Neural progenitor cell (in vitro differentiated cells): ENCODE results near the gene HOXA2. TPM values are rescaled to one million over a fixed set of nuclear protein-coding genes. Genes with fewer than 3 reads are reported as not detected.
A peak's percentile ranks its signal among the peaks of the same experiment; 100 is the strongest.

Source experiments
- DNase-seq: peaks from one replicate; pipeline ENCODE4 v3.0.0-alpha.2; 2016; ENCODE audit warnings: low spot score
- H2AFZ ChIP-seq: fragments of 200-600 bp; sonication (generic); replicated peaks from 2 replicates; pipeline ENCODE4 v1.6.1; 2016; ENCODE audit warnings: antibody characterized with exemption
- H3F3A ChIP-seq: fragments of 200-600 bp; sonication (generic); 2 replicates; pipeline ENCODE4 v1.6.1; 2016; ENCODE audit warnings: antibody characterized with exemption, low read depth
- H3K27ac ChIP-seq: fragments of 200-600 bp; sonication (generic); 2 replicates; pipeline ENCODE4 v1.5.1; 2016; ENCODE audit warnings: mild to moderate bottlenecking
- H3K27me3 ChIP-seq: fragments of 200-600 bp; sonication (generic); 2 replicates; pipeline ENCODE4 v1.6.1; 2016; ENCODE audit warnings: mild to moderate bottlenecking, moderate library complexity
- H3K36me3 ChIP-seq: fragments of 200-600 bp; sonication (generic); 2 replicates; pipeline ENCODE4 v1.5.1; 2016
- H3K4me1 ChIP-seq: fragments of 200-600 bp; sonication (generic); 2 replicates; pipeline ENCODE4 v1.6.1; 2016; ENCODE audit warnings: mixed run types
- H3K4me2 ChIP-seq: fragments of 200-600 bp; sonication (generic); 2 replicates; pipeline ENCODE4 v1.6.1; 2016
- H3K4me3 ChIP-seq: fragments of 200-600 bp; sonication (generic); 2 replicates; pipeline ENCODE4 v1.5.1; 2016
- H3K79me2 ChIP-seq: fragments of 200-600 bp; sonication (generic); 2 replicates; pipeline ENCODE4 v1.6.1; 2016; ENCODE audit warnings: low read depth
- H3K9ac ChIP-seq: fragments of 200-600 bp; sonication (generic); 2 replicates; pipeline ENCODE4 v1.6.1; 2016
- H3K9me3 ChIP-seq: fragments of 200-600 bp; sonication (generic); 2 replicates; pipeline ENCODE4 v1.5.1; 2016; ENCODE audit warnings: low read depth
- H4K20me1 ChIP-seq: fragments of 200-600 bp; sonication (generic); 2 replicates; pipeline ENCODE4 v1.6.1; 2016; ENCODE audit warnings: low read depth
- H3K27ac Mint-ChIP-seq: 3 replicates; pipeline ENCODE4 v1.8.0; 2021; ENCODE audit warnings: mixed read lengths
- H3K27me3 Mint-ChIP-seq: 2 replicates; pipeline ENCODE4 v1.8.0; 2022; ENCODE audit warnings: low read depth, mild to moderate bottlenecking, inconsistent platforms, moderate library complexity, mixed read lengths; ENCODE audit not compliant: insufficient read depth
- H3K36me3 Mint-ChIP-seq: 3 replicates; pipeline ENCODE4 v1.8.0; 2021; ENCODE audit warnings: mixed read lengths
- H3K4me1 Mint-ChIP-seq: 3 replicates; pipeline ENCODE4 v1.8.0; 2021; ENCODE audit warnings: mixed read lengths
- H3K4me3 Mint-ChIP-seq: 3 replicates; pipeline ENCODE4 v1.8.0; 2021; ENCODE audit warnings: mild to moderate bottlenecking, moderate library complexity, mixed read lengths
- H3K9me3 Mint-ChIP-seq: 3 replicates; pipeline ENCODE4 v1.8.0; 2020; ENCODE audit warnings: mixed read lengths
- CTCF ChIP-seq: fragments of 200-600 bp; sonication (generic); IDR thresholded peaks from 2 replicates; pipeline ENCODE4 v1.5.1; 2017; ENCODE audit warnings: antibody characterized with exemption, mild to moderate bottlenecking
- EZH2 ChIP-seq: fragments of 200-600 bp; sonication (generic); IDR thresholded peaks from 2 replicates; pipeline ENCODE4 v1.6.1; 2017; ENCODE audit warnings: antibody characterized with exemption, mild to moderate bottlenecking, moderate library complexity
- EZH2phosphoT487 ChIP-seq: fragments of 200-600 bp; sonication (generic); IDR thresholded peaks from 2 replicates; pipeline ENCODE4 v1.6.1; 2017; ENCODE audit warnings: antibody characterized with exemption
- total RNA-seq: library from RNA; depleted of rRNA; stranded (reverse); fragments of >200 nt; gene quantifications from 2 replicates; pipeline ENCODE4 v1.2.3, GENCODE V29; 2015; ENCODE audit warnings: low replicate concordance

The HOXA2 gene
- total RNA-seq, 1 donor from 2014 or later, result not detected

DNA sequence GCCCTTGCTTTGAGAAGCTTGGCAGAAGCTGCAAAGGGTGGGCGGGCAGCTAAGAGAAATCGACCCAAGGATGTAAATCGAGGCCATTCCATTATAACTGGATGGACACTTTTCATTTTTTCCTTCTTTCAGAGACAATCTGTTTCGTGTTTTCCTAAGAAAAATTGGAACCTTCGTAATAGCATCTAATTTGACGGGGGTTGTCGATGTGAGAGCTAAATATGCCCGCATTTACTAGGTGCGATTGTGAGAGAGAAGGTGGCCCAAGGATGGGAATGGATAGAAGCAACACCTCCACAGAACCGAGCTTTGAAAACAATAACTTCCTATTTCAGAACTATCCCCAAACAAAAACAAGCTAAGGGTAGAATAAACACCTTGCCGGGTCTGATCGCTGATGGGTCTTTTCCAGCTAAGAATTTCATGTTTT, 28.9 kb upstream of the HOXA2 start:
- H3K4me1 Mint-ChIP-seq, result no peaks in the 10 kb centered on the region
- Histone ChIP-seq H3K27me3 (peaks cover 100% of the 10 kb centered on the region), H3K79me2 (no peaks in the 10 kb centered on the region), H3K4me1 (no peaks in the 10 kb centered on the region), H3K9me3 (no peaks in the 10 kb centered on the region), H3K27ac (no peak overlapping the region), H3K4me3 (peak overlapping the region; percentile 41), H3K9ac (no peak overlapping the region), H3K36me3 (no peaks in the 10 kb centered on the region), H3F3A (no peaks in the 10 kb centered on the region), H4K20me1 (peaks cover 77% of the 10 kb centered on the region), H2AFZ (no peak overlapping the region), H3K4me2 (peak overlapping the region; percentile 62)
- no peak for TF ChIP-seq CTCF
- TF ChIP-seq EZH2, result peak; percentile 56
- H3K36me3 Mint-ChIP-seq, result peaks cover 2% of the 10 kb centered on the region
- H3K9me3 Mint-ChIP-seq, result peaks cover 21% of the 10 kb centered on the region
- peak overlapping the region; percentile 50 for H3K4me3 Mint-ChIP-seq
- H3K27ac Mint-ChIP-seq, result no peak overlapping the region
- DNase-seq, result no peak
- H3K27me3 Mint-ChIP-seq, result peaks cover 86% of the 10 kb centered on the region

- Mint-ChIP-seq H3K4me3 (peak within 1 kb of the TSS; percentile 69), H3K27ac (no peak within 1 kb of the TSS), H3K36me3 (peaks cover 2% of the 10 kb centered on the region), H3K4me1 (no peaks in the 10 kb centered on the region), H3K9me3 (peaks cover 21% of the 10 kb centered on the region), H3K27me3 (peaks cover 85% of the 10 kb centered on the region)
- DNase-seq, result peak; percentile 79
- Histone ChIP-seq H3K9me3 (no peaks in the 10 kb centered on the region), H3K4me2 (peak within 1 kb of the TSS; percentile 62), H3F3A (no peaks in the 10 kb centered on the region), H4K20me1 (peaks cover 77% of the 10 kb centered on the region), H3K27me3 (peaks cover 100% of the 10 kb centered on the region), H3K27ac (no peak within 1 kb of the TSS), H3K4me3 (peak within 1 kb of the TSS; percentile 41), H3K79me2 (no peaks in the 10 kb centered on the region), H3K36me3 (no peaks in the 10 kb centered on the region), H2AFZ (peak within 1 kb of the TSS; percentile 68), H3K9ac (no peak within 1 kb of the TSS), H3K4me1 (no peaks in the 10 kb centered on the region)
- no peak for TF ChIP-seq CTCF
- peak; percentile 90 for TF ChIP-seq EZH2
- peak; percentile 91 for TF ChIP-seq EZH2phosphoT487
These were observed 28.3 kb upstream of the HOXA2 start, which contains the start of gene HOXA4 for GRCh38 chr7:27130540-27131389. Gene HOXA4, minus strand, starts transcription at chr7:27130757. Its CDS starts 24 bp downstream, at chr7:27130733.

DNA sequence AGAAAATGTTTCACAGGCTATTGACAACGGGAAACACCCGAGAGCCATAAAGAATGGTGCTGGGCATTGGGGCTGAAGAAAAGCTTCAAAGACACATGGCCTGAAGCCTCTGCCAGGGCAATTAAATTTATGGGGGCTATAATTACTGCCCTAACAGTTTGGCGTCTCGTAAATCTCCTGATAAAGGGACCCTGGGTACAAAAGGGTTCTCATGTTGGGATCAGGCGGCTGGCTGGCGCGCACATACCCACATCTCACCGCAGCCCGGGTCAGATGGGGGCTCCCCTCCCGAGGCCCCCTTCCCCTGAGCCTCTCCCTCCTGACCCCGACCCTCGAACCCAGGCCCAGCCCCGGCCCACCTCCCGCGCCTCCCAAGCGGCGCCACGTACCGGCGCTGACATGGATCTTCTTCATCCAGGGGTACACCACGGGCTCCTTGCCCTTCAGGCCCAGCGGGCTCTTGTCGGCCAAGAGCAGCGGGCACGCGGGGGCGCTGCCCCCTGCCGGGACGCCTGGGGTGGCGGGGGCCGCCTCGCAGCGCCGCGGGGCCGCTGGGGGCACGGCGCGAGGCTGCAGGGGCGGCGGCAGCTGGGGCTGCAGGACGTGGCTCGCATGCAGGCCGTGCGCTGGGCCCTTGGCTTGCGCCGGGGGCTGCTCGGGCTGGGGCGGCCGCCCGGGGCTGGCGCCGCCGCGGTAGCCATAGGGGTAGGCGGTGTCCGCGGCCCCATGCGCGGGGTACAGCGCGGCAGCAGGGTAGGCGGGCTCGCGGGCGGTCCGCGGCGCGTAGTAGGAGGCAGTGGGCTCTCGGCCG, 27.5 kb upstream of the HOXA2 start:
- Histone ChIP-seq H3F3A (no peaks in the 10 kb centered on the region), H3K9me3 (no peaks in the 10 kb centered on the region), H3K9ac (no peak overlapping the region), H3K79me2 (no peaks in the 10 kb centered on the region), H3K4me2 (peak overlapping the region; percentile 62), H3K27me3 (peaks cover 100% of the 10 kb centered on the region), H3K27ac (no peak overlapping the region), H3K4me1 (no peaks in the 10 kb centered on the region), H2AFZ (no peak overlapping the region), H3K36me3 (no peaks in the 10 kb centered on the region), H4K20me1 (peaks cover 77% of the 10 kb centered on the region), H3K4me3 (peak overlapping the region; percentile 41)
- Mint-ChIP-seq H3K4me3 (no peak overlapping the region), H3K4me1 (no peaks in the 10 kb centered on the region), H3K36me3 (peaks cover 2% of the 10 kb centered on the region), H3K27me3 (peaks cover 85% of the 10 kb centered on the region), H3K27ac (no peak overlapping the region), H3K9me3 (peaks cover 21% of the 10 kb centered on the region)
- TF ChIP-seq CTCF (no peak), EZH2 (peak; percentile 79), EZH2phosphoT487 (peak; percentile 14)
- peak; percentile 44 for DNase-seq
